Measurements from ENCODE around the gene ATXN7L1.

ATXN7L1 gene

GRCh38 chr7:105625986-105626385 lies 250.4 kb downstream of the ATXN7L1 start:
- H3K27ac ChIP-seq (replicated peaks; ENCODE audit: low read length), result no peak overlapping the region
- H3K9me3 ChIP-seq (replicated peaks in 1 of 2; ENCODE audit: control insufficient read depth in 2 of 2, insufficient read depth in 1 of 2, low read depth in 1 of 2, low read length in 2 of 2), result peaks cover 0 to 15% of the 10 kb centered on the region in 2 donors
- H3K4me2 ChIP-seq (ENCODE audit: insufficient read depth, low read length, poor library complexity, severe bottlenecking), result no peak overlapping the region
- peaks cover 8 to 48% of the 10 kb centered on the region in 2 donors for H3K36me3 ChIP-seq (replicated peaks in 1 of 2; ENCODE audit: control insufficient read depth in 2 of 2, insufficient read depth in 2 of 2, low read length in 2 of 2)
- no peak overlapping the region for H2BK5ac ChIP-seq (ENCODE audit: low read length)
- no peak overlapping the region for H3K23ac ChIP-seq (ENCODE audit: low read depth, low read length, poor library complexity)
- H2BK15ac ChIP-seq (ENCODE audit: low read length), result no peak overlapping the region
- no peak overlapping the region for H2BK12ac ChIP-seq (ENCODE audit: low read length)
- H3K4ac ChIP-seq (ENCODE audit: low read length), result no peak overlapping the region
- no peak overlapping the region for H2AFZ ChIP-seq (ENCODE audit: low read length)
- no peak overlapping the region for H2BK120ac ChIP-seq (ENCODE audit: low read depth, low read length)
- no peaks in the 10 kb centered on the region for H3K79me1 ChIP-seq (ENCODE audit: low read depth, low read length)
- H4K8ac ChIP-seq (ENCODE audit: low read depth, low read length), result no peak overlapping the region
- H2AK5ac ChIP-seq (ENCODE audit: low read depth, low read length), result no peak overlapping the region
- no peaks in the 10 kb centered on the region for H3K27me3 ChIP-seq (ENCODE audit: control insufficient read depth in 3 of 3, insufficient read depth in 3 of 3, low read depth in 1 of 3, low read length in 3 of 3)
- DNase-seq (ENCODE audit: low spot score), result no peak
- no peak overlapping the region for H3K14ac ChIP-seq (ENCODE audit: low read length)
- no peaks in the 10 kb centered on the region for H3K4me1 ChIP-seq (ENCODE audit: control insufficient read depth in 2 of 2, insufficient read depth in 1 of 2, low read depth in 1 of 2, low read length in 2 of 2)
- WGBS, 2 donors (ENCODE audit: extremely low coverage in 2 of 2, insufficient read length in 2 of 2, insufficient replicate concordance in 1 of 2), result no CpG with 5 or more reads among the region's 2 CpGs
- H3K9ac ChIP-seq (ENCODE audit: low read depth, low read length, poor library complexity), result no peak overlapping the region
- no peak overlapping the region for H3K18ac ChIP-seq (ENCODE audit: low read length)
- H4K91ac ChIP-seq (ENCODE audit: low read depth, low read length, poor library complexity), result no peak overlapping the region
- H3K4me3 ChIP-seq (ENCODE audit: low read length in 2 of 2), result no peak overlapping the region

GRCh38 chr7:105623906-105624305 lies 252.5 kb downstream of the ATXN7L1 start:
- H3K36me3 ChIP-seq (replicated peaks in 1 of 2; ENCODE audit: control insufficient read depth in 2 of 2, insufficient read depth in 2 of 2, low read length in 2 of 2), result peaks cover 8 to 47% of the 10 kb centered on the region in 2 donors
- H4K8ac ChIP-seq (ENCODE audit: low read depth, low read length), result no peak overlapping the region
- H3K4me3 ChIP-seq (ENCODE audit: low read length in 2 of 2), result no peak overlapping the region
- no peak overlapping the region for H4K91ac ChIP-seq (ENCODE audit: low read depth, low read length, poor library complexity)
- H3K23ac ChIP-seq (ENCODE audit: low read depth, low read length, poor library complexity), result peak overlapping the region; percentile 90
- H3K4me2 ChIP-seq (ENCODE audit: insufficient read depth, low read length, poor library complexity, severe bottlenecking), result no peak overlapping the region
- H2BK15ac ChIP-seq (ENCODE audit: low read length), result no peak overlapping the region
- H3K27ac ChIP-seq (replicated peaks; ENCODE audit: low read length), result no peak overlapping the region
- H2AK5ac ChIP-seq (ENCODE audit: low read depth, low read length), result no peak overlapping the region
- peaks cover 0 to 15% of the 10 kb centered on the region in 2 donors for H3K9me3 ChIP-seq (replicated peaks in 1 of 2; ENCODE audit: control insufficient read depth in 2 of 2, insufficient read depth in 1 of 2, low read depth in 1 of 2, low read length in 2 of 2)
- no peak for DNase-seq (ENCODE audit: low spot score)
- no peak overlapping the region for H2BK5ac ChIP-seq (ENCODE audit: low read length)
- no peak overlapping the region for H3K9ac ChIP-seq (ENCODE audit: low read depth, low read length, poor library complexity)
- H3K27me3 ChIP-seq (ENCODE audit: control insufficient read depth in 3 of 3, insufficient read depth in 3 of 3, low read depth in 1 of 3, low read length in 3 of 3), result no peaks in the 10 kb centered on the region
- H2AFZ ChIP-seq (ENCODE audit: low read length), result no peak overlapping the region
- no peak overlapping the region for H3K4ac ChIP-seq (ENCODE audit: low read length)
- H3K4me1 ChIP-seq (ENCODE audit: control insufficient read depth in 2 of 2, insufficient read depth in 1 of 2, low read depth in 1 of 2, low read length in 2 of 2), result no peaks in the 10 kb centered on the region
- no CpG with 5 or more reads among the region's 15 CpGs for WGBS, 2 donors (ENCODE audit: extremely low coverage in 2 of 2, insufficient read length in 2 of 2, insufficient replicate concordance in 1 of 2)
- H3K18ac ChIP-seq (ENCODE audit: low read length), result no peak overlapping the region
- no peaks in the 10 kb centered on the region for H3K79me1 ChIP-seq (ENCODE audit: low read depth, low read length)
- no peak overlapping the region for H3K14ac ChIP-seq (ENCODE audit: low read length)
- no peak overlapping the region for H2BK120ac ChIP-seq (ENCODE audit: low read depth, low read length)
- H2BK12ac ChIP-seq (ENCODE audit: low read length), result no peak overlapping the region

DNA sequence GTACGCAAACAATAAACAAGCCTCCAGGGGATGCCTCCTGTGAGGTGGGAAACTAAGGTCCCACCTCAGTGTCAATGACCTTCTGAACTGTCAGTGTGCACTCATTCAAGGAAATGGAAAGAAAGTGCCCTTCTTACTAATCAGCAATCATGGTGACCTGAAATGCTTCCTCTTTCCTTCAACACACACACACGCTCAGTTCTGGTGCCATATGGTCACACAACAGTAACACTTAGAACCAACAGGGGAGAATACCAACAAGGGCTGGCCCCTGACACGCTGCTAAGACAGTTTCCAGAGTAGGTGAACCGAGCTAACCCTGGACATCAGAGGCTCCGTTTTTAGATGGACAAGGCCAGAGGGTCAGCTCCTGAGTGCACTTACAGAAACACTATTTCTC lies 253.0 kb downstream of the ATXN7L1 start:
- no peak overlapping the region for H2AK5ac ChIP-seq (ENCODE audit: low read depth, low read length)
- no CpG with 5 or more reads among the region's 5 CpGs for WGBS, 2 donors (ENCODE audit: extremely low coverage in 2 of 2, insufficient read length in 2 of 2, insufficient replicate concordance in 1 of 2)

DNA sequence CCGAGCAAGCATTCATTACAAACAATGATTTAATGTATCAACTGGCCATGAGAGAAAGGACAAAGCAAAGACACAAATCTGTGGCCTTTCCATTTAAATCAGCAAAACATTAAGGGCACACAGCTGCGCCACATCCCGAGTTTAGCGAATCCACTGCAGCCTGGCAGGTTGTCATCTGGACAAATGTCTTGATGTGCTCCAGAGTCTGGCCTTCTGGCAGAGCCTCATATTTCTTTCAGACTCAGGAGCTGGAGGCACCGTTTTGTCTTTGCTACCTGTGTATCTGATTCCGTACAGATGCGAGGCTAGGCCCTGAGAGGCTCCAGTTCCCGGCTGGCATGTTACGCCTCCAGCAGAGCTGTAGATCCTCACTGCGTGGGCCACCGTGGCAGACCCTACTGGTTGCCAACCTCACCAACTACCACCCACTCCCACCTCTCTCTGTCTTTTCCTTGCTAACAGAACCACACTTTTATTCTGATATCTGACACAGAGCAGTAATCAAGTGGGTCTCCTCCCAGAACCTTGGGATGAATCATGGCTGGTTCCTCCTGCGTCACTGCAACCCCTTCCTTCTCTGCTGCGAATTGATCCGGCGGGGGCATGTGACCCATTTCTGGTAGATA lies 254.2 kb downstream of the ATXN7L1 start:
- no peak overlapping the region for H3K14ac ChIP-seq (ENCODE audit: low read length)
- no peak overlapping the region for H3K27ac ChIP-seq (replicated peaks; ENCODE audit: low read length)
- no peak for DNase-seq (ENCODE audit: low spot score)
- no peak overlapping the region for H2BK12ac ChIP-seq (ENCODE audit: low read length)
- H4K8ac ChIP-seq (ENCODE audit: low read depth, low read length), result no peak overlapping the region
- H2BK5ac ChIP-seq (ENCODE audit: low read length), result no peak overlapping the region
- no CpG with 5 or more reads among the region's 15 CpGs for whole genome bisulfite sequencing, 2 donors (ENCODE audit: extremely low coverage in 2 of 2, insufficient read length in 2 of 2, insufficient replicate concordance in 1 of 2)
- H3K36me3 ChIP-seq (replicated peaks in 1 of 2; ENCODE audit: control insufficient read depth in 2 of 2, insufficient read depth in 2 of 2, low read length in 2 of 2), result peaks cover 8 to 58% of the 10 kb centered on the region in 2 donors
- H2AFZ ChIP-seq (ENCODE audit: low read length), result no peak overlapping the region
- no peak overlapping the region for H2BK15ac ChIP-seq (ENCODE audit: low read length)
- no peak overlapping the region for H4K91ac ChIP-seq (ENCODE audit: low read depth, low read length, poor library complexity)
- H3K4me3 ChIP-seq (ENCODE audit: low read length in 2 of 2), result no peak overlapping the region
- peaks cover 0 to 3% of the 10 kb centered on the region in 2 donors for H3K4me1 ChIP-seq (ENCODE audit: control insufficient read depth in 2 of 2, insufficient read depth in 1 of 2, low read depth in 1 of 2, low read length in 2 of 2)
- H2AK5ac ChIP-seq (ENCODE audit: low read depth, low read length), result no peak overlapping the region
- H3K4ac ChIP-seq (ENCODE audit: low read length), result no peak overlapping the region
- no peaks in the 10 kb centered on the region for H3K79me1 ChIP-seq (ENCODE audit: low read depth, low read length)
- H3K27me3 ChIP-seq (ENCODE audit: control insufficient read depth in 3 of 3, insufficient read depth in 3 of 3, low read depth in 1 of 3, low read length in 3 of 3), result no peaks in the 10 kb centered on the region
- H3K18ac ChIP-seq (ENCODE audit: low read length), result no peak overlapping the region
- H3K4me2 ChIP-seq (ENCODE audit: insufficient read depth, low read length, poor library complexity, severe bottlenecking), result no peak overlapping the region
- no peak overlapping the region for H2BK120ac ChIP-seq (ENCODE audit: low read depth, low read length)
- H3K23ac ChIP-seq (ENCODE audit: low read depth, low read length, poor library complexity), result no peak overlapping the region
- H3K9ac ChIP-seq (ENCODE audit: low read depth, low read length, poor library complexity), result no peak overlapping the region
- H3K9me3 ChIP-seq (replicated peaks in 1 of 2; ENCODE audit: control insufficient read depth in 2 of 2, insufficient read depth in 1 of 2, low read depth in 1 of 2, low read length in 2 of 2), result peaks cover 0 to 15% of the 10 kb centered on the region in 2 donors

More for the DNA sequence above, 253.0 kb downstream of the ATXN7L1 start:
- Histone ChIP-seq H3K4me3 (ENCODE audit: low read length in 2 of 2) (no peak overlapping the region), H3K79me1 (ENCODE audit: low read depth, low read length) (no peaks in the 10 kb centered on the region), H3K9me3 (replicated peaks in 1 of 2; ENCODE audit: control insufficient read depth in 2 of 2, insufficient read depth in 1 of 2, low read depth in 1 of 2, low read length in 2 of 2) (peaks cover 0 to 15% of the 10 kb centered on the region in 2 donors), H2BK5ac (ENCODE audit: low read length) (no peak overlapping the region), H2BK120ac (ENCODE audit: low read depth, low read length) (no peak overlapping the region), H4K91ac (ENCODE audit: low read depth, low read length, poor library complexity) (no peak overlapping the region), H2BK15ac (ENCODE audit: low read length) (no peak overlapping the region), H3K4me1 (ENCODE audit: control insufficient read depth in 2 of 2, insufficient read depth in 1 of 2, low read depth in 1 of 2, low read length in 2 of 2) (no peaks in the 10 kb centered on the region), H3K4ac (ENCODE audit: low read length) (no peak overlapping the region), H3K9ac (ENCODE audit: low read depth, low read length, poor library complexity) (no peak overlapping the region), H3K27ac (replicated peaks; ENCODE audit: low read length) (no peak overlapping the region), H3K36me3 (replicated peaks in 1 of 2; ENCODE audit: control insufficient read depth in 2 of 2, insufficient read depth in 2 of 2, low read length in 2 of 2) (peaks cover 8 to 51% of the 10 kb centered on the region in 2 donors), H2BK12ac (ENCODE audit: low read length) (no peak overlapping the region), H4K8ac (ENCODE audit: low read depth, low read length) (no peak overlapping the region), H3K27me3 (ENCODE audit: control insufficient read depth in 3 of 3, insufficient read depth in 3 of 3, low read depth in 1 of 3, low read length in 3 of 3) (no peaks in the 10 kb centered on the region), H2AFZ (ENCODE audit: low read length) (no peak overlapping the region), H3K4me2 (ENCODE audit: insufficient read depth, low read length, poor library complexity, severe bottlenecking) (no peak overlapping the region), H3K14ac (ENCODE audit: low read length) (no peak overlapping the region), H3K23ac (ENCODE audit: low read depth, low read length, poor library complexity) (no peak overlapping the region), H3K18ac (ENCODE audit: low read length) (no peak overlapping the region)
- no peak for DNase-seq (ENCODE audit: low spot score)

Measured in neuronal stem cell (in vitro differentiated cells).